GM12874 (cell line): ENCODE data around the gene PRPF40B.

Experiments used
- TF ChIP-seq, protein P1 (sequence below): IDR thresholded peaks from 2 replicates; pipeline ENCODE4 v1.5.1; 2011; ENCODE audit warnings: low read depth, mild to moderate bottlenecking, control low read depth, low read length, moderate library complexity; ENCODE audit not compliant: insufficient read depth

The PRPF40B gene

GRCh38 chr12:49583366-49584094 lies 39.8 kb upstream of the PRPF40B start:
- TF ChIP-seq, protein P1, sequence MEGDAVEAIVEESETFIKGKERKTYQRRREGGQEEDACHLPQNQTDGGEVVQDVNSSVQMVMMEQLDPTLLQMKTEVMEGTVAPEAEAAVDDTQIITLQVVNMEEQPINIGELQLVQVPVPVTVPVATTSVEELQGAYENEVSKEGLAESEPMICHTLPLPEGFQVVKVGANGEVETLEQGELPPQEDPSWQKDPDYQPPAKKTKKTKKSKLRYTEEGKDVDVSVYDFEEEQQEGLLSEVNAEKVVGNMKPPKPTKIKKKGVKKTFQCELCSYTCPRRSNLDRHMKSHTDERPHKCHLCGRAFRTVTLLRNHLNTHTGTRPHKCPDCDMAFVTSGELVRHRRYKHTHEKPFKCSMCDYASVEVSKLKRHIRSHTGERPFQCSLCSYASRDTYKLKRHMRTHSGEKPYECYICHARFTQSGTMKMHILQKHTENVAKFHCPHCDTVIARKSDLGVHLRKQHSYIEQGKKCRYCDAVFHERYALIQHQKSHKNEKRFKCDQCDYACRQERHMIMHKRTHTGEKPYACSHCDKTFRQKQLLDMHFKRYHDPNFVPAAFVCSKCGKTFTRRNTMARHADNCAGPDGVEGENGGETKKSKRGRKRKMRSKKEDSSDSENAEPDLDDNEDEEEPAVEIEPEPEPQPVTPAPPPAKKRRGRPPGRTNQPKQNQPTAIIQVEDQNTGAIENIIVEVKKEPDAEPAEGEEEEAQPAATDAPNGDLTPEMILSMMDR = no peak

DNA sequence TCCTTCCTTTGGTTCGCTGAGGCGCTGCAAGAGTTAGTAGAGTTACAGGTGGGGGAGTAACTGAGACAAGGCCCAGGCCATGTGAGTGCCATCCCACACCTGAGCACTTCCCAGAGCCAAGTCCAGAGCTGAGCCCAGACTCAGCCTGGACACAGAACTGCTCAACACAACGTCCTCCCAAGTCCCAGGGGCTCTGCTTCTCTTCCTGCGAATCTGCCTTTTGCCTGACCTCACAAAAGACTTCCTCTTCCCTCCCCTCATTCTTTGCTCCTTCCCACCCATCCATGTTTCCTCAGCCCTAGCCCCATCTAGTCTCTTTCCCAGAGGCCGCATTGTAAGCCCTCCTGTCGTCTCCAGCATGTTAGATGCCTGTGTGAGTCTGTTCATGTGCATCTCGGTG lies 38.8 kb upstream of the PRPF40B start:
- TF ChIP-seq, protein P1 = no peak

DNA sequence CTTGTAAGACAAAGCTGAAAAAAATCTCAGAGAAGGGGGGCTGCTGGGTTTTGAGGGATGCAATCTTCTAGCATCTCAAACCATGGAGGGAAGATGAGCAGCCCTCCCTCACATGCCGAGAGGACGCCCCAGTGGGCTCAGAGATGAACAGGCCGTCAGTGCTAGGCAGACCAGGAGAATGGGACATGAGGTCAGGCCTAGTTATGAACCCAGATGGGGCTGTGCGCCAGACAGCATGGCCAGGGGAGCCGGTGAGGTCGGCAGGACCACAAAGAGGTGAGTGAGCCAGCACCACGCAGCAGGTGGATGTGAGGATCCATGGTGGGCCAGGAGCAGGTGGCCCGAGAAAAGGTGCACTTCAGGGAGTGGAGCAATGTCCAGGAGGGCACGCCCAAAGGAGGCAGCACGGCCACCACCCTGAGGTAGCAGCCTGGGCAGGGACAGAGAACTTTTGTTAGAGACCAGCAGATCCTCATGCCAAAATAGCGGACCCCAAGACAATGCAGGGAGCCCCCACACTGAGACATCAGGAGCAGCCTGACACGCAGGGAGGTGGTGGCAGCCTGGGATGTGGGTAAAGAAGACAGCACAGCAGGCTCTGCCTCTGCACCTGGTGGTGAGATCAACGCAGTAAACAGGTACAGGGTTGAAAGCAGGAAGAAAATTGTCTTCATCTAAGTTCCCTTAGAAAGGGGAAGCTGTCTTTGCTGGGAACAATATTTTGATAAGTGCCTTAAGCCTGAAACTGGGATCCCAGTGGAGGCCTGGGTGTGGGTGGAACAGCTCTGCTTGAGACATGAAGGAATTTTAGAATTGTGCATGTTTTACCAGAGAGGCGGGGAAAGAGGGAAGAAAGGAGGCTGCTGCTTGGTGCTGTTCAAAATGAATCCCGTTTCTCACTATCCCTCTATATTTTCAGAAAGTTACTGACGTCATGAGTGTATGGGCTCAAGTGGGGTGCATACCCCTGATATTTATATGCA lies 37.6 kb upstream of the PRPF40B start:
- TF ChIP-seq, protein P1 = no peak

- TF ChIP-seq, protein P1 = 0 out of 2 replicates have a peak, but pooled peaks have one; percentile 5
These were observed 36.0 kb upstream of the PRPF40B start for GRCh38 chr12:49587174-49587908.

DNA sequence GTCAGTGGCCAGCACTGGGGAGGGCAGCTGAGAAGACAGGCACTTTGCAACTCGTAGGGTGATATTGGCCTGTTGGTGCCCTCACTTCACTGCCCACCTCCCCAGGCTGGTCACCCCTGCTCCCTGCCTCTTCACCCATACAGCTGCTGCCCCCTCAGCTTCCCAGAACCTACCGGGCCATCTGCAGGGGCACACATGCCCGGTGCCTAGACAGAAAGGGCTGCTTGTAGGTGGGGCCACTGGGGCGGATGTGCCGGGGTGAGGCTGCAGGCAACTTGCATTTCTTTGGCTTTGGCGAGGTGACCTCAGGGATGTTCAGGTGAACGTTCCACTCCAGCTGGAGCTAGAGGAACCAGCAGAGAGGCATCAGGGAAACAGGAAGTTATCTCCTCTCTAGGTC lies 35.1 kb upstream of the PRPF40B start:
- TF ChIP-seq, protein P1 = no peak

DNA sequence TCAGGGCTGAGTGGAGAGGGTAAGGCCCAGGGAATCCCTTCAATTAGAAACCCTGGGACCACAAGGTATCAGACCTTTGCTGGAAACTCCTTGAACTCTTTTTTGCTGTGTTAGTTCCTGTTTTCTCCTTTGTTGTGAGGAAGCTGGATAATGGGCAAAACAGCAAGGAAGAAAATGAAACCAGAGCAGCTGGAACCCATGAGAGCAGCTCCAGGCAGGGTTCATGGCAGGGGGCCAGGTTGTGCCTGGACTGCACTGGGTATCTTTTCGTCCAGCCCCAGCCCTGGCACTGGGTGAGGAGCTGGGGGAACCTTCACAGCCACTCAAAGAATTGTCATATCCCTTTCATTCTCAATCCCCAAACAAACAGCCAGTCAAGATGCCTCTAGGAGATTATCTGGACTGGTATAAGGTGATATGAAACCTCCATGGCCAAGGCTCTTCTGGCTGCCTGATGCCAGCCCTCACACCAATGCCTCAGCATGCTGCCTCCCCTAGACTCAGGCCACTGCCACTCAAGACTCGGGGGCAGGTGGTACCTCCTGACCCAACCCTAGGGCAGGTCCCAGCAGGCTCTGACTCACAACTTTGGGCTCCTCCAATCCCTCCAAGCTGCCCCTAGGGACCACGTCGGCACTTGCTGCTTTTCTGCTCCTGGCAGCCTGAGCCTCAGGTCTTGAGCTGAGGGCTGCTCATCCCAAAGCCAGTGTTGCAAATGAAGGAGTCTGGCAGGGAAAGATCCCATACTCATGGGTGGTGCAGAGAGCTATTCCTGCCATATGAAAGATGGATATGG lies 34.4 kb upstream of the PRPF40B start:
- TF ChIP-seq, protein P1 = no peak
